HuH-7.5 (cell line): ENCODE measurements around the gene PTGES.
"Not testable (repeated sequence)": the region's sequence is repeated elsewhere in the genome, so short reads cannot be mapped to it uniquely, and the experiment has no call there.

Experiments used
- DNase-seq: peaks from one replicate; pipeline ENCODE4 v3.0.0; 2011; ENCODE audit warnings: low spot score

Gene PTGES

GRCh38 chr9:129769669-129770068, 16.8 kb upstream of the PTGES start:
- DNase-seq = no peak

- no peak for DNase-seq
Observed at GRCh38 chr9:129768486-129768885, 15.6 kb upstream of the PTGES start.

DNA sequence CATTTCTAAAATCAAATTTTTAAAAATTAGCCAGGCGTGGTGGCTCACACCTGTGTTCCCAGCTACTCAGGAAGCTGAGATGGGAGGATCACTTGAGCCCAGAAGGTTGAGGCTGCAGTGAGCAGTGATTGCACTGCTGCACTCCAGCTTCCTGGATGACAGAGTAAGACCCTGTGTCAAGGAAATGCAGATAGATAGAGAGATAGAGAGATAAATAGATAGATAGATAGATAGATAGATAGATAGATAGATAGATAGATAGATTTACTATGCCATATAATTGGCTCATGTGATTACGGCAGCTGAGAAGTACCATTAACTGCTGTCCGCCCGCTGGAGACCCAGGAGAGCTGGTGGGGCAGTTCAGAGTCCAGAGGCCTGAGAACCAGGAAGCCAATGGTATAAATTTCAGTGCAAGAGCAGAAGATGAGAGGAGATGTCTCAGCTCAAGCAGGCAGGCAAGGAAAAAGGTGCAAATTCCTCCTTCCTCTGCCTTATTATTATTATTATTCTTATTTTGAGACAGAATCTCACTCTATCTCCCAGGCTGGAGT, 13.0 kb upstream of the PTGES start:
- no peak for DNase-seq

- no peak for DNase-seq
Observed at GRCh38 chr9:129762985-129763926, 10.4 kb upstream of the PTGES start.

- not testable (repeated sequence) for DNase-seq
Observed at GRCh38 chr9:129762370-129762984, 9.6 kb upstream of the PTGES start.

DNA sequence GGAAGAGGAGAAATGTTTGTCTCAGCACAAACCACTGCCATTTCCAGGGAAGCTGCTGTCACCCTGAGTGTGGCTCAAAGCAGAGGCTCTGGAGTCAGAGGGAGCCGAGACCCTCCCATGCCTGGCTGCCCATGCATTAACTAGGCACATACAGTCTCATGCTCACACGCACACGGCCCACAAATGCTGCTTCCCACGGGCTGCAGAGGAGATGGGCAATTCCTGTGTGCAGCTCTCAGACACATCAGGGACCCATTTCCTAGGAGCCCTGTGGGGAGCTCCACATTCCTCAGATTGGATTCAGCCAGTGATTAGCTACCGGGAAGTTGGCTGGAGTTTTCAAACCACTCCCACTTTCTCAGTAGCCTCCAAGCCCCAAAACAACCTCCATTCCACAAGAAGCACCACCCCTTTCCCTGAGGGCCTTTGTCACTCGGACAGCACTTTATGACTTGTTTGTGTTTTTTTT, 9.1 kb upstream of the PTGES start:
- no peak for DNase-seq

- DNase-seq = no peak
Observed at GRCh38 chr9:129761293-129761900, 8.6 kb upstream of the PTGES start.

DNA sequence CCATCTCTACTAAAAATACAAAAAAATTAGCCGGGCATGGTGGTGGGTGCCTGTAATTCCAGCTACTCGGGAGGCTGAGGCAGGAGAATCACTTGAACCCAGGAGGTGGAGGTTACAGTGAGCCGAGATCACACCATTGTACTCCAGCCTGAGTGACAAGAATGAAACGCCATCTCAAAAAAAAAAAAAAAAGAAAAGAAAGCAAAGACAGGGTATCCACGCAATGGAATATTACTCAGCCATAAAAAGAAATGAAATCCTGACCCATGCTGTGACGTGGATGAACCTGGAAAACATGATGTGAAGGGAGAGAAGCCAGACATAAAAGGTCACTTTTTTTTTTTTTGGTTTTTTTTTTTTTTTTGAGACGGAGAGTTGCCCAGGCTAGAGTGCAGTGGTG, 7.9 kb upstream of the PTGES start:
- DNase-seq = not testable (repeated sequence)

DNA sequence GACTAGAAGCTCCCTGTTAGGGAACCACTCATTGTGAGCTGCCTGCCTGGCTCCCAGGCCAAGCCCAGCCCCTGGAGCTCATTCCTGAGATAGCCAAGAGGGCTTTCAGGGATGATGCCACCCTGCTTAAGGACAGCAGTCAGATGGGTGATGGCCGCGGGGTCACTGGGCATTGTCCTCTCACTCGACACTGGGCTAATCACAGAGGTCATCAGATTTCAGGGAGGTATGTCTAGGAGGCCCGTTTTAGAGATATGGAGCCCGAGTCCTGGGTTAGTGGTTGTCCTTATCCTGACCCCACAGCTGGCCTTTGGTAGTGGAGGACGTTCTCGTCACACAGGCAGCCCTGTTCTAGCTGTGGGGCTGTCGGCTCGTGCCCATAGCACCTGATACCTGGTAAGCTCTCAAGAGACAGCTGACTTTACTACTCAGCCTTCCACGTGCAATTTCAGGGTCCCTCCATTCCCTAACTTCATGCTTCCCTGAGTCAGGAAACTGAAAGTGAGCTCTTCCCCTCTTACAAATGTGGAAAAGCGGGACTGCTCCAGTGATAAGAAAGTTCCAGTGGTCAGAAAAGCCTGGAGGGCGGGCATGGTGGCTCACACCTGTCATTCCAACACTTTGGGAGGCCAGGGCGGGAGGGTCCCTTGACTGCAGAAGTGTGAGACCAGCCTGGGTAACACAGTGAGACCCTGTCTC, 7.1 kb upstream of the PTGES start:
- no peak for DNase-seq

- no peak for DNase-seq
Observed at GRCh38 chr9:129759319-129759718, 6.5 kb upstream of the PTGES start.

DNA sequence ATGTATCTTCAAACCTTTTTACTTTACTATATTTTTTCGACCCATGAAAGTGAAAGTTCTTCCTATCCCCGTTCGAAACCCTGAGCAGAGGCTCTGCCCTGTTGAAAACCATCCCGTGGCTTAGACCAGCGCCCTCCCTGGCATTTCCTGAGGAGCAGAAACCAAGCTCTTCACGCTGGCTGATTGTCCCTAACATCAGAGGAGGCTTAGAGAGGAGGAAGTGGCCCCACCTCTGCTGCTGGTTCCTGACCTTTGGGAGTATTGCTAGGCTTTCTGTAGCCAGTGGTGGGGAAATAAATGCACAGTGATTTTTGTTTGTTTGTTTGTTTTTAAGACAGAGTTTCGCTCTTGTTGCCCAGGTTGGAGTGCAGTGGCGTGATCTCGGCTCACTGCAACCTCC, 4.2 kb upstream of the PTGES start:
- DNase-seq = no peak

- DNase-seq = no peak
Observed at GRCh38 chr9:129756191-129756590, 3.3 kb upstream of the PTGES start.

GRCh38 chr9:129755151-129755550, 2.3 kb upstream of the PTGES start:
- no peak for DNase-seq

- DNase-seq = no peak
Observed at GRCh38 chr9:129751841-129752801, 721 bp downstream of the PTGES start.

DNA sequence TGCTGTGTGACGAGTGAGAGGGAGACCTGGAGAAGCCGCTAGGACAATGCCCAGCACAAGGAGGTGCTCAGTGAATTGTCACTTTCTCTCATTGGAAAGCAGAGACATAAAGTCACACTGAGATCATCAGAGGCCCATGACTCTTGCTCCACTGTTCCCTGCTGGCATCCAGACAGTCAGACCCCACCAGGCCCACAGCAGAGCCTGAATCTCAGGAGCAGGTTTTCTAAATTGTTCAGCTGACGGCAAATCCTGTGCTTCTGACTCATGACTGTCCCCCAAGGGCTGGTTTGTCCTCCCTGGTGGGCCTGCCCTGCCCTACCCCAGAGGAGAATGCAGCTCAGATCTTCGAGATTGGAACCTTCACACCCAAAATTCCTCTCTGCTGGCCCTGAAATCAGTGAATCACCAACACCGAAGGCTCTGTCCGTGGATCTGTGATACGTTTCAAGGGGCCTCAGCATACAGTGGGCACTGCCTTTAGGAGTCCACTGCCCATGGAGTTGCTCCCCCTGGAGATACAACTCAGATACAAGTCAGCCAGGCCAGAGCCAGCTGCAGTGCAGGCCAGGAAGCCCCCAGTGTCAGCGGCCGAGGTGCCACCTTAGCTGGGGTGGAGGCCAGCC, 2.7 kb downstream of the PTGES start:
- no peak for DNase-seq

GRCh38 chr9:129749575-129749974, 3.3 kb downstream of the PTGES start:
- DNase-seq = no peak

GRCh38 chr9:129749052-129749451, 3.8 kb downstream of the PTGES start:
- not testable (repeated sequence) for DNase-seq

- DNase-seq = no peak
Observed at GRCh38 chr9:129748249-129748648, 4.6 kb downstream of the PTGES start.

GRCh38 chr9:129746092-129746777, 6.6 kb downstream of the PTGES start:
- DNase-seq = no peak

GRCh38 chr9:129745200-129745599, 7.6 kb downstream of the PTGES start:
- DNase-seq = no peak
